Right lobe of liver (tissue), 6 donors: Measurements from ENCODE around the gene LRRC51. TPM values are rescaled to one million over a fixed set of nuclear protein-coding genes. Genes with fewer than 3 reads are reported as not detected.

Experiments used
- ATAC-seq, 4 donors: fragments of 200-7000 bp; cut with Tn5 transposase; one replicate each; pipeline ENCODE4 v1.9.1; 2020; ENCODE audit warnings: mild to moderate bottlenecking in 4 of 4, moderate library complexity in 4 of 4
- DNase-seq, 3 donors: peaks; one replicate each; pipeline ENCODE4 v3.0.0-alpha.2; 2020
- H3K27ac ChIP-seq, 3 donors: fragments of 200-600 bp; one replicate each; pipeline ENCODE4 v1.8.0; 2022
- H3K27me3 ChIP-seq, 2 donors: fragments of 200-600 bp; one replicate each; pipeline ENCODE4 v1.8.0; 2022
- H3K36me3 ChIP-seq, 4 donors: fragments of 200-600 bp; sonication (generic) in 1 of 4; one replicate each; pipeline versions ENCODE4 v1.5.1 to v1.8.0; 2017 to 2022; ENCODE audit warnings: control low read depth in 1 of 4
- H3K4me1 ChIP-seq, 4 donors: fragments of 200-600 bp; sonication (generic) in 1 of 4; one replicate each; pipeline versions ENCODE4 v1.5.1 to v1.8.0; 2017 to 2022; ENCODE audit warnings: control low read depth in 1 of 4
- H3K4me3 ChIP-seq, 3 donors: fragments of 200-600 bp; one replicate each; pipeline ENCODE4 v1.8.0; 2022
- H3K9me3 ChIP-seq, 4 donors: fragments of 200-600 bp; sonication (generic) in 1 of 4; one replicate each; pipeline versions ENCODE4 v1.5.1 to v1.8.0; 2017 to 2022; ENCODE audit warnings: control low read depth in 1 of 4
- POLR2A ChIP-seq: fragments of 450-650 bp; IDR thresholded peaks from one replicate; pipeline ENCODE4 v1.6.1; 2017; ENCODE audit warnings: antibody characterized with exemption, mild to moderate bottlenecking
- WGBS: methylation state at CpG from one replicate; pipeline ENCODE4 v1.1.6; 2018; ENCODE audit warnings: low coverage, low lambda C conversion rate; ENCODE audit not compliant: insufficient coverage; ENCODE audit errors: missing lambda C conversion rate; 5-methylcytosine and 5-hydroxymethylcytosine counted together
- intact Hi-C, 2 donors: fragments of 100-400 bp; cut with DNase I; formaldehyde crosslinking; loops; one replicate each; pipeline versions ENCODE4 v1.11.2 to v1.14.1; 2022
- total RNA-seq, 6 experiments: library from RNA; depleted of rRNA in 2 of 6; stranded (reverse); fragments of >200 nt in 2 of 6; fragmentation: NEBNext Ultra II Directional in 3 of 6; extraction: Animal tissue kit (Norgen Biotek cat#: 25700) in 3 of 6; gene quantifications; one replicate each; pipeline versions ENCODE4 v1.1.0 to v1.2.4, GENCODE V29; 2016 to 2023
- TF ChIP-seq, protein P1 (sequence below), 4 donors: fragments of 200-600 bp in 3 of 4; fragments of 450-650 bp in 1 of 4; IDR thresholded peaks; one replicate each; pipeline versions ENCODE4 v1.5.1 to v1.8.0; 2016 to 2022; ENCODE audit warnings: antibody characterized with exemption in 4 of 4, mild to moderate bottlenecking in 2 of 4
- donor health status: DM: no; HTN: yes; CAD: no.
- donor health status: DM: no; HTN: no; CAD: no.
- donor health status: DM: no; HTN: no; CAD: no.
- donor health status: DM: no; HTN: yes; CAD: no.
- donor health status: DM: no; HTN: yes; CAD: no.

LRRC51 gene
- total RNA-seq, 6 experiments from 2014 or later: 3.3 to 9.0 (median 6.1) TPM

DNA sequence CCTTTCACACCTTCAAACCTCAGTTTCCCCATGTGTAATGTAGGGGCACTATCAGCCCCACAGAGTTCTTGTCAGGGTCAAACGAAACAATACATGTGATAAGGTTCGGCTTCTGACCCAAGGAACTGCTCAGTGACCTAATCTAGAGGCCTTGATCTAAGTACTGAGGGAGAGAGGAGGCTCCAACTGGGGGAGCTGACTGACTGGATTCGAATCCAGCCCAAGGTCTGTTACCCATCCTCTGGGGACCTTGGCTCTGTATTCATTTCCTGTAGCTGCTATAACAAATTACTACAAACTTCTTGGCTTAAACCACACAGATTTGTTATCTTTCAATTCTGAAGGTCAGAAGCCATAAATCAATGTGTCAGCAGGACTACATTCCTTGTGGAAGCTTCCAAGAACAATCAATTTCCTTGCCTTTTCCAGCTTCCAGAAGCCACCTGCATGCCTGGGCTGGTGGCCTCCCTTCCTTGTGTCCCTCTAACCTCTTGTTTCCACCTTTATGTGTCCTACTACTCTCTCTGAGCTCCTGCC, 42.5 kb downstream of the LRRC51 start:
- no peak overlapping the region for H3K27ac ChIP-seq
- H3K9me3 ChIP-seq: no peaks in the 10 kb centered on the region
- 69% methylated on average over 2 of the region's 3 CpGs for WGBS
- no peaks in the 10 kb centered on the region for H3K4me1 ChIP-seq
- no peaks in the 10 kb centered on the region for H3K27me3 ChIP-seq
- ATAC-seq (no peak), DNase-seq (no peak)
- no peak overlapping the region for H3K4me3 ChIP-seq
- intact Hi-C loops: no loop called here
- H3K36me3 ChIP-seq: no peaks in the 10 kb centered on the region
- TF ChIP-seq POLR2A: no peak
- TF ChIP-seq, protein P1, sequence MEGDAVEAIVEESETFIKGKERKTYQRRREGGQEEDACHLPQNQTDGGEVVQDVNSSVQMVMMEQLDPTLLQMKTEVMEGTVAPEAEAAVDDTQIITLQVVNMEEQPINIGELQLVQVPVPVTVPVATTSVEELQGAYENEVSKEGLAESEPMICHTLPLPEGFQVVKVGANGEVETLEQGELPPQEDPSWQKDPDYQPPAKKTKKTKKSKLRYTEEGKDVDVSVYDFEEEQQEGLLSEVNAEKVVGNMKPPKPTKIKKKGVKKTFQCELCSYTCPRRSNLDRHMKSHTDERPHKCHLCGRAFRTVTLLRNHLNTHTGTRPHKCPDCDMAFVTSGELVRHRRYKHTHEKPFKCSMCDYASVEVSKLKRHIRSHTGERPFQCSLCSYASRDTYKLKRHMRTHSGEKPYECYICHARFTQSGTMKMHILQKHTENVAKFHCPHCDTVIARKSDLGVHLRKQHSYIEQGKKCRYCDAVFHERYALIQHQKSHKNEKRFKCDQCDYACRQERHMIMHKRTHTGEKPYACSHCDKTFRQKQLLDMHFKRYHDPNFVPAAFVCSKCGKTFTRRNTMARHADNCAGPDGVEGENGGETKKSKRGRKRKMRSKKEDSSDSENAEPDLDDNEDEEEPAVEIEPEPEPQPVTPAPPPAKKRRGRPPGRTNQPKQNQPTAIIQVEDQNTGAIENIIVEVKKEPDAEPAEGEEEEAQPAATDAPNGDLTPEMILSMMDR (IDR thresholded peaks at IDR 0.05): no peak

DNA sequence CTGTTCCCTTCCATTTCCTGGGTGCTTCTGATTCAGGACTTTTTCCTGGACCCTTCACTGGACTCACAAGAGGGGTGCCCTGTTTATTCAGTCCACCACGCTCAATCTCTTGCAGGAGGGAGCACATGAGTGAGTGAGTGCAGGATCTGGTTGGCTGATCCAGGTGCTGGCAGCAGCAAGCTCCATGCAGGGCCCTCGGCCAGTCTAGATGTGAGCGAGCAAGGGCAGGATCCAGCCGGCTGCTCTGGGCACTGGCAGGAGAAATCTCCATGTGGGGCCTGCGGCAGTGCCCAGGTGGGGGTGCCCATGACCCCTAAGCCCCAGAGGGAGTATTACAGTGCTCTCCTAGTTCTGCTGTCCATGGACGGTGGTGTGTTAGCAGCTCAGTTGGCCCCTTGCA, 43.4 kb downstream of the LRRC51 start:
- ATAC-seq: peak in 1 of 4 donors; percentile 27
- TF ChIP-seq POLR2A: no peak
- TF ChIP-seq, protein P1 (IDR thresholded peaks at IDR 0.05): no peak
- intact Hi-C loops: no loop called here
- Histone ChIP-seq H3K4me1 (no peaks in the 10 kb centered on the region), H3K36me3 (no peaks in the 10 kb centered on the region), H3K4me3 (no peak overlapping the region), H3K27ac (no peak overlapping the region), H3K27me3 (no peaks in the 10 kb centered on the region), H3K9me3 (no peaks in the 10 kb centered on the region)
- 80% methylated on average over 1 of the region's 6 CpGs for WGBS
- DNase-seq: no peak

DNA sequence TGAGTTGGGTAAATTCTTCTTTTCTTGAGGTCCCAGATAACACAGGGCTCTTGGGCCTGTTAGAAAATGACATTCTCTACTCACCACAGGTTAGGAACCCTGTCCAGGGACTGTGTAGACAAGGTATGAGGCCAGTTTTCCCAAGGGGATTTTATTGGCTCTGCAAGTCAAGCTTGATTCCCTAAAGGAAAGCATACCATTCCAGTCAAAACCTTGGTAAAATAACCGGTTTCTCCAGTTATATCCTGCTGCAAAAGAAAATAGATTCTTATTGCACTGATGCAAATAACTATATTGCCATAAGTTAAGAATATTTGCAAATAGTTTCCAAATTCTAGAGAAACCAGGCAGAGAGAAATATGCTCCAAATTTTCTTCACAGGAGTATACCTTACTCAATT, 45.3 kb downstream of the LRRC51 start:
- Histone ChIP-seq H3K27me3 (no peaks in the 10 kb centered on the region), H3K9me3 (no peaks in the 10 kb centered on the region), H3K27ac (no peak overlapping the region), H3K4me3 (no peak overlapping the region), H3K36me3 (no peaks in the 10 kb centered on the region), H3K4me1 (no peaks in the 10 kb centered on the region)
- ATAC-seq (no peak), DNase-seq (no peak)
- intact Hi-C loops: no loop called here
- TF ChIP-seq, protein P1 (IDR thresholded peaks at IDR 0.05): no peak
- TF ChIP-seq POLR2A: no peak
- WGBS: 67% methylated on average over 1 of the region's 1 CpG

DNA sequence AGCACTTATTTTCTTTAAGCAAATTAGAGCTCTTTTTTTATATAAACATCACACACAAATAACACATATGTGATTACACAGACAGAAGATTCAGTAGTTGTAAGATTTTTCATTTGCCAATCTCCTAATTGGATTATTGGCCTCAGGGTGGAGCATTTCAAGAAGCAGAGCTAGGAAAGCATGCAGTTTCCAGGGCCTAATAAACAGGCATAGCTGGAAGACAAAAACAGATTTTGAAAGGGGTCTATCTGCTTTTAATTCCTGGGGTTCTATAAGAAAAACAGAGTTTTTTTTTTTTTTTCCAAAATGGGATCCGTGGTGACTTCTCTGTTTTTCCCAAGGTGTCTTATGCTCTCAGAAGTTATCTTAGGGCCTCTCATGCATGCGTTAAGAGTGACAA, 47.3 kb downstream of the LRRC51 start:
- WGBS: 43% methylated on average over 2 of the region's 2 CpGs

More for the DNA sequence above, 47.3 kb downstream of the LRRC51 start:
- Histone ChIP-seq H3K9me3 (no peaks in the 10 kb centered on the region), H3K4me1 (no peaks in the 10 kb centered on the region), H3K27ac (no peak overlapping the region), H3K27me3 (no peaks in the 10 kb centered on the region), H3K4me3 (no peak overlapping the region), H3K36me3 (no peaks in the 10 kb centered on the region)
- ATAC-seq (no peak), DNase-seq (no peak)
- TF ChIP-seq, protein P1 (IDR thresholded peaks at IDR 0.05): no peak
- TF ChIP-seq POLR2A: no peak
- intact Hi-C loops: no loop called here
